ENCODE results near the gene SPSB4.

DNA sequence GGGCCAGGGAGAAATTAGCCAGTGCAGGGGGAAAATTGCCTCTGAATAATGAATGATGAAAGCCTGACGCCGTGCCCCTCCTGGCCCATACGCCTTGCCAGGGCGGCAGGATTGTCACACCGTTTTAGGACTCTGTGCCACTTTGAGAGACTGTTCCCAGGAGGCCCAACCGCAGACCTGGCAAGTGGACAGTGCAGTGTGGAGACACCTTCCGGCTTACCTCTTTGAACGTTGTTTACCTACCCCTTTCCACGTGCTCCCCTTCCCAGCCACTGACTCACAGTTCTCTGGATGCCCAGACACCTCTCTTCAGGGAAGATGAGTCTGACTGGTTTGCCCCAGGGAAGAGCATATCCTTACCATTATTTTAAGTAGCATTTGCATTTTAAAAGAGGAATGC, 96.5 kb downstream of the SPSB4 start:
- TF ChIP-seq ZNF138 (tag by site-specific recombination; IDR thresholded peaks at IDR 0.05; ENCODE audit: borderline replicate concordance) (no peak), GLIS2 (tag by site-specific recombination; IDR thresholded peaks at IDR 0.05) (no peak), ZNF350 (tag by site-specific recombination; IDR thresholded peaks at IDR 0.05) (no peak), ZNF324 (tag by site-specific recombination; IDR thresholded peaks at IDR 0.05) (no peak), ZNF747 (tag by site-specific recombination; IDR thresholded peaks at IDR 0.05) (no peak), MZF1 (tag by site-specific recombination; IDR thresholded peaks at IDR 0.05; ENCODE audit: borderline replicate concordance) (no peak), ZNF529 (tag by site-specific recombination; IDR thresholded peaks at IDR 0.05; ENCODE audit: insufficient replicate concordance) (no peak), ZNF510 (tag by site-specific recombination; IDR thresholded peaks at IDR 0.05; ENCODE audit: insufficient replicate concordance) (no peak)
- TF ChIP-seq, protein P1, sequence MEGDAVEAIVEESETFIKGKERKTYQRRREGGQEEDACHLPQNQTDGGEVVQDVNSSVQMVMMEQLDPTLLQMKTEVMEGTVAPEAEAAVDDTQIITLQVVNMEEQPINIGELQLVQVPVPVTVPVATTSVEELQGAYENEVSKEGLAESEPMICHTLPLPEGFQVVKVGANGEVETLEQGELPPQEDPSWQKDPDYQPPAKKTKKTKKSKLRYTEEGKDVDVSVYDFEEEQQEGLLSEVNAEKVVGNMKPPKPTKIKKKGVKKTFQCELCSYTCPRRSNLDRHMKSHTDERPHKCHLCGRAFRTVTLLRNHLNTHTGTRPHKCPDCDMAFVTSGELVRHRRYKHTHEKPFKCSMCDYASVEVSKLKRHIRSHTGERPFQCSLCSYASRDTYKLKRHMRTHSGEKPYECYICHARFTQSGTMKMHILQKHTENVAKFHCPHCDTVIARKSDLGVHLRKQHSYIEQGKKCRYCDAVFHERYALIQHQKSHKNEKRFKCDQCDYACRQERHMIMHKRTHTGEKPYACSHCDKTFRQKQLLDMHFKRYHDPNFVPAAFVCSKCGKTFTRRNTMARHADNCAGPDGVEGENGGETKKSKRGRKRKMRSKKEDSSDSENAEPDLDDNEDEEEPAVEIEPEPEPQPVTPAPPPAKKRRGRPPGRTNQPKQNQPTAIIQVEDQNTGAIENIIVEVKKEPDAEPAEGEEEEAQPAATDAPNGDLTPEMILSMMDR (tag by site-specific recombination; IDR thresholded peaks at IDR 0.05), result no peak
- TF ChIP-seq, protein P2, sequence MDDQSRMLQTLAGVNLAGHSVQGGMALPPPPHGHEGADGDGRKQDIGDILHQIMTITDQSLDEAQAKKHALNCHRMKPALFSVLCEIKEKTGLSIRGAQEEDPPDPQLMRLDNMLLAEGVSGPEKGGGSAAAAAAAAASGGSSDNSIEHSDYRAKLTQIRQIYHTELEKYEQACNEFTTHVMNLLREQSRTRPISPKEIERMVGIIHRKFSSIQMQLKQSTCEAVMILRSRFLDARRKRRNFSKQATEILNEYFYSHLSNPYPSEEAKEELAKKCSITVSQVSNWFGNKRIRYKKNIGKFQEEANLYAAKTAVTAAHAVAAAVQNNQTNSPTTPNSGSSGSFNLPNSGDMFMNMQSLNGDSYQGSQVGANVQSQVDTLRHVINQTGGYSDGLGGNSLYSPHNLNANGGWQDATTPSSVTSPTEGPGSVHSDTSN (CRISPR knock-in tag; IDR thresholded peaks at IDR 0.05), result no peak
- TF ChIP-seq, protein P3, sequence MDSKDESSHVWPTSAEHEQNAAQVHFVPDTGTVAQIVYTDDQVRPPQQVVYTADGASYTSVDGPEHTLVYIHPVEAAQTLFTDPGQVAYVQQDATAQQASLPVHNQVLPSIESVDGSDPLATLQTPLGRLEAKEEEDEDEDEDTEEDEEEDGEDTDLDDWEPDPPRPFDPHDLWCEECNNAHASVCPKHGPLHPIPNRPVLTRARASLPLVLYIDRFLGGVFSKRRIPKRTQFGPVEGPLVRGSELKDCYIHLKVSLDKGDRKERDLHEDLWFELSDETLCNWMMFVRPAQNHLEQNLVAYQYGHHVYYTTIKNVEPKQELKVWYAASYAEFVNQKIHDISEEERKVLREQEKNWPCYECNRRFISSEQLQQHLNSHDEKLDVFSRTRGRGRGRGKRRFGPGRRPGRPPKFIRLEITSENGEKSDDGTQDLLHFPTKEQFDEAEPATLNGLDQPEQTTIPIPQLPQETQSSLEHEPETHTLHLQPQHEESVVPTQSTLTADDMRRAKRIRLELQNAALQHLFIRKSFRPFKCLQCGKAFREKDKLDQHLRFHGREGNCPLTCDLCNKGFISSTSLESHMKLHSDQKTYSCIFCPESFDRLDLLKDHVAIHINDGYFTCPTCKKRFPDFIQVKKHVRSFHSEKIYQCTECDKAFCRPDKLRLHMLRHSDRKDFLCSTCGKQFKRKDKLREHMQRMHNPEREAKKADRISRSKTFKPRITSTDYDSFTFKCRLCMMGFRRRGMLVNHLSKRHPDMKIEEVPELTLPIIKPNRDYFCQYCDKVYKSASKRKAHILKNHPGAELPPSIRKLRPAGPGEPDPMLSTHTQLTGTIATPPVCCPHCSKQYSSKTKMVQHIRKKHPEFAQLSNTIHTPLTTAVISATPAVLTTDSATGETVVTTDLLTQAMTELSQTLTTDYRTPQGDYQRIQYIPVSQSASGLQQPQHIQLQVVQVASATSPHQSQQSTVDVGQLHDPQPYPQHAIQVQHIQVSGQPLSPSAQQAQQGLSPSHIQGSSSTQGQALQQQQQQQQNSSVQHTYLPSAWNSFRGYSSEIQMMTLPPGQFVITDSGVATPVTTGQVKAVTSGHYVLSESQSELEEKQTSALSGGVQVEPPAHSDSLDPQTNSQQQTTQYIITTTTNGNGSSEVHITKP (tag by site-specific recombination; IDR thresholded peaks at IDR 0.05), result no peak
- TF ChIP-seq, protein P4, sequence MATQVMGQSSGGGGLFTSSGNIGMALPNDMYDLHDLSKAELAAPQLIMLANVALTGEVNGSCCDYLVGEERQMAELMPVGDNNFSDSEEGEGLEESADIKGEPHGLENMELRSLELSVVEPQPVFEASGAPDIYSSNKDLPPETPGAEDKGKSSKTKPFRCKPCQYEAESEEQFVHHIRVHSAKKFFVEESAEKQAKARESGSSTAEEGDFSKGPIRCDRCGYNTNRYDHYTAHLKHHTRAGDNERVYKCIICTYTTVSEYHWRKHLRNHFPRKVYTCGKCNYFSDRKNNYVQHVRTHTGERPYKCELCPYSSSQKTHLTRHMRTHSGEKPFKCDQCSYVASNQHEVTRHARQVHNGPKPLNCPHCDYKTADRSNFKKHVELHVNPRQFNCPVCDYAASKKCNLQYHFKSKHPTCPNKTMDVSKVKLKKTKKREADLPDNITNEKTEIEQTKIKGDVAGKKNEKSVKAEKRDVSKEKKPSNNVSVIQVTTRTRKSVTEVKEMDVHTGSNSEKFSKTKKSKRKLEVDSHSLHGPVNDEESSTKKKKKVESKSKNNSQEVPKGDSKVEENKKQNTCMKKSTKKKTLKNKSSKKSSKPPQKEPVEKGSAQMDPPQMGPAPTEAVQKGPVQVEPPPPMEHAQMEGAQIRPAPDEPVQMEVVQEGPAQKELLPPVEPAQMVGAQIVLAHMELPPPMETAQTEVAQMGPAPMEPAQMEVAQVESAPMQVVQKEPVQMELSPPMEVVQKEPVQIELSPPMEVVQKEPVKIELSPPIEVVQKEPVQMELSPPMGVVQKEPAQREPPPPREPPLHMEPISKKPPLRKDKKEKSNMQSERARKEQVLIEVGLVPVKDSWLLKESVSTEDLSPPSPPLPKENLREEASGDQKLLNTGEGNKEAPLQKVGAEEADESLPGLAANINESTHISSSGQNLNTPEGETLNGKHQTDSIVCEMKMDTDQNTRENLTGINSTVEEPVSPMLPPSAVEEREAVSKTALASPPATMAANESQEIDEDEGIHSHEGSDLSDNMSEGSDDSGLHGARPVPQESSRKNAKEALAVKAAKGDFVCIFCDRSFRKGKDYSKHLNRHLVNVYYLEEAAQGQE (tag by site-specific recombination; IDR thresholded peaks at IDR 0.05), result no peak
